Heart right ventricle (tissue), 16 donors: ENCODE data around the gene CDK5RAP2. TPM values are rescaled to one million over a fixed set of nuclear protein-coding genes. Genes with fewer than 3 reads are reported as not detected.

ENCODE experiments used
- ATAC-seq, 8 donors: fragments of 200-7000 bp; cut with Tn5 transposase; one replicate each; pipeline ENCODE4 v1.9.1; 2020; ENCODE audit warnings: mild to moderate bottlenecking in 8 of 8, moderate library complexity in 8 of 8, moderate number of reproducible peaks in 1 of 8
- DNase-seq, 2 donors: peaks; one replicate each; pipeline ENCODE4 v3.0.0-alpha.2; 2020
- H3K27ac ChIP-seq, 10 donors: fragments of 200-600 bp; sonication (generic) in 2 of 10; one replicate each; pipeline versions ENCODE4 v1.5.0 to v1.8.0; 2020 to 2022; ENCODE audit warnings: mild to moderate bottlenecking in 3 of 10
- H3K27me3 ChIP-seq, 7 donors: fragments of 200-600 bp; one replicate each; pipeline ENCODE4 v1.8.0; 2021 to 2022; ENCODE audit warnings: mild to moderate bottlenecking in 2 of 7
- H3K36me3 ChIP-seq, 9 donors: fragments of 200-600 bp; sonication (generic) in 1 of 9; one replicate each; pipeline versions ENCODE4 v1.5.0 to v1.8.0; 2020 to 2022; ENCODE audit warnings: mild to moderate bottlenecking in 2 of 9
- H3K4me1 ChIP-seq, 9 donors: fragments of 200-600 bp; sonication (generic) in 1 of 9; one replicate each; pipeline versions ENCODE4 v1.5.0 to v1.8.0; 2020 to 2022; ENCODE audit warnings: mild to moderate bottlenecking in 4 of 9
- H3K4me3 ChIP-seq, 10 donors: fragments of 200-600 bp; sonication (generic) in 2 of 10; one replicate each; pipeline versions ENCODE4 v1.5.0 to v1.8.0; 2020 to 2022; ENCODE audit warnings: mild to moderate bottlenecking in 7 of 10, moderate library complexity in 2 of 10
- H3K9me3 ChIP-seq, 11 donors: fragments of 200-600 bp in 10 of 11; sonication (generic) in 2 of 11; one replicate each; pipeline versions ENCODE4 v1.5.0 to v1.8.0; 2013 to 2022; ENCODE audit warnings: mild to moderate bottlenecking in 2 of 11, control low read depth in 1 of 11, moderate library complexity in 1 of 11
- WGBS, 2 donors: extraction: QIAGEN DNeasy Blood & Tissue Kit; methylation state at CpG; one replicate each; pipeline ENCODE4 v1.1.7; 2013; ENCODE audit warnings: inconsistent platforms in 1 of 2; 5-methylcytosine and 5-hydroxymethylcytosine counted together
- intact Hi-C, 10 donors: fragments of 100-400 bp; cut with DNase I; formaldehyde crosslinking; loops; one replicate each; pipeline versions ENCODE4 v1.11.1 to v1.14.2; 2022
- polyA plus RNA-seq, 2 donors: library from polyadenylated mRNA; stranded (reverse); fragments of 200-250 nt; gene quantifications; one replicate each; pipeline ENCODE4 v1.2.3, GENCODE V29; 2013
- total RNA-seq, 10 donors: library from RNA; stranded (reverse); fragmentation: NEBNext Ultra II Directional in 3 of 10; extraction: Animal tissue kit (Norgen Biotek cat#: 25700) in 3 of 10; gene quantifications; one replicate each; pipeline versions ENCODE4 v1.2.1 to v1.2.4, GENCODE V29; 2021 to 2023
- TF ChIP-seq, protein P1 (sequence below), 9 donors: fragments of 200-600 bp; sonication (generic) in 2 of 9; IDR thresholded peaks; one replicate each; pipeline versions ENCODE4 v1.5.0 to v1.8.0; 2021 to 2022; ENCODE audit warnings: antibody characterized with exemption in 9 of 9, mild to moderate bottlenecking in 5 of 9, moderate library complexity in 1 of 9
- donor health status: Arrhythmogenic right ventricular cardiomyopathy.
- donor health status: ischemic (EF 13 %, LVEDD 7.1; RV severe dilation, severe dysfunction).
- donor health status: healthy with polysubstance abuse.
- donor health status: DM: no; HTN: yes; CAD: no.
- donor health status: DM: no; HTN: no; CAD: no.
- donor health status: ischemic (EF 25% LVEDD 6.9; RV normal size, moderate dysfunction).
- donor health status: ischemic (EF 25% LVEDD 5.7; RV mildly dilated, moderate dysfunction).
- donor health status: healthy.
- donor health status: DM: yes; HTN: yes; CAD: no.
- donor health status: Ischemic cardiomyopathy.
- donor health status: ischemic (EF 35%, LVEDD 5.7; RV mildly dilated, moderate dysfunction).
- donor health status: nonischemic (EF 11% LVEDD 7.7; RV severe dilation, severe dysfunction).
- donor health status: DM: yes; HTN: yes; CAD: no.
- donor health status: PGD.
- donor health status: ischemic (EF 29% LVEDD 5.4; RV normal size, mild dysfunction).
- donor health status: nonischemic (EF 23%, LVEDD 6.1; RV moderate dilation, normal function).

The CDK5RAP2 gene
- total and polyA plus RNA-seq, 12 donors: 21.6 to 80.1 (median 53.4) TPM

DNA sequence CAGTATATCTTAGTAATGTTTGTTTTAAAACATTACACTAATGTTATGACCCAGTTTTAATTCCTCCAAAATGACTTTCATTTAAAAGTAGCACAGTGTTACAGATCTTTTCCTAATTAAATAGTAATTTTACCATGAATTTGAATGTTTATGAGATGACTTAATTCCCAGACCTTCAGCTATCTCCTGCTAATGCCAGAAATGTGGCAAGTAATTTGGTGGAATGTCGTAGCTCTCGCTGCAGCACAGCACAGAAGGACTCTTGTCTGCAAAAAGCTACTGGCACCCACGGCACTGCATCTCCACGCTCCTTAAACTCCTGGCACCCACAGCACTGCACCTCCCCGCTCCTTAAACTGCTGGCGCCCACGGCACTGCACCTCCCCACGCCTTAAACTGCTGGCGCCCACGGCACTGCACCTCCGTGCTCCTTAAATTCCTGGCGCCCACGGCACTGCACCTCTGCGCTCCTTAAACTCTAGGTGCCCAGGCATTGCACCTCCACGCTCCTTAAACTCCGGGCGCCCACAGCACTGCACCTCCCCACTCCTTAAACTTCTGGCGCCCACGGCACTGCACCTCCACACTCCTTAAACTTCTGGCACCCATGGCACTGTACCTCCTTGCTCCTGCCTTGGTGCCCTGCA, 163.1 kb downstream of the CDK5RAP2 start:
- Histone ChIP-seq H3K36me3 (peaks cover 0 to 81% (median 13%) of the 10 kb centered on the region in 9 donors), H3K4me3 (no peak overlapping the region), H3K27me3 (no peaks in the 10 kb centered on the region), H3K9me3 (no peaks in the 10 kb centered on the region), H3K27ac (no peak overlapping the region), H3K4me1 (peaks cover 0 to 13% (median 8%) of the 10 kb centered on the region in 9 donors)
- intact Hi-C loops: no loop called here
- TF ChIP-seq, protein P1, sequence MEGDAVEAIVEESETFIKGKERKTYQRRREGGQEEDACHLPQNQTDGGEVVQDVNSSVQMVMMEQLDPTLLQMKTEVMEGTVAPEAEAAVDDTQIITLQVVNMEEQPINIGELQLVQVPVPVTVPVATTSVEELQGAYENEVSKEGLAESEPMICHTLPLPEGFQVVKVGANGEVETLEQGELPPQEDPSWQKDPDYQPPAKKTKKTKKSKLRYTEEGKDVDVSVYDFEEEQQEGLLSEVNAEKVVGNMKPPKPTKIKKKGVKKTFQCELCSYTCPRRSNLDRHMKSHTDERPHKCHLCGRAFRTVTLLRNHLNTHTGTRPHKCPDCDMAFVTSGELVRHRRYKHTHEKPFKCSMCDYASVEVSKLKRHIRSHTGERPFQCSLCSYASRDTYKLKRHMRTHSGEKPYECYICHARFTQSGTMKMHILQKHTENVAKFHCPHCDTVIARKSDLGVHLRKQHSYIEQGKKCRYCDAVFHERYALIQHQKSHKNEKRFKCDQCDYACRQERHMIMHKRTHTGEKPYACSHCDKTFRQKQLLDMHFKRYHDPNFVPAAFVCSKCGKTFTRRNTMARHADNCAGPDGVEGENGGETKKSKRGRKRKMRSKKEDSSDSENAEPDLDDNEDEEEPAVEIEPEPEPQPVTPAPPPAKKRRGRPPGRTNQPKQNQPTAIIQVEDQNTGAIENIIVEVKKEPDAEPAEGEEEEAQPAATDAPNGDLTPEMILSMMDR (IDR thresholded peaks at IDR 0.05): no peak
- DNase-seq: no peak
- no peak for ATAC-seq
- WGBS, 2 donors: 92 to 93% methylated on average over 19 of the region's 19 CpGs

DNA sequence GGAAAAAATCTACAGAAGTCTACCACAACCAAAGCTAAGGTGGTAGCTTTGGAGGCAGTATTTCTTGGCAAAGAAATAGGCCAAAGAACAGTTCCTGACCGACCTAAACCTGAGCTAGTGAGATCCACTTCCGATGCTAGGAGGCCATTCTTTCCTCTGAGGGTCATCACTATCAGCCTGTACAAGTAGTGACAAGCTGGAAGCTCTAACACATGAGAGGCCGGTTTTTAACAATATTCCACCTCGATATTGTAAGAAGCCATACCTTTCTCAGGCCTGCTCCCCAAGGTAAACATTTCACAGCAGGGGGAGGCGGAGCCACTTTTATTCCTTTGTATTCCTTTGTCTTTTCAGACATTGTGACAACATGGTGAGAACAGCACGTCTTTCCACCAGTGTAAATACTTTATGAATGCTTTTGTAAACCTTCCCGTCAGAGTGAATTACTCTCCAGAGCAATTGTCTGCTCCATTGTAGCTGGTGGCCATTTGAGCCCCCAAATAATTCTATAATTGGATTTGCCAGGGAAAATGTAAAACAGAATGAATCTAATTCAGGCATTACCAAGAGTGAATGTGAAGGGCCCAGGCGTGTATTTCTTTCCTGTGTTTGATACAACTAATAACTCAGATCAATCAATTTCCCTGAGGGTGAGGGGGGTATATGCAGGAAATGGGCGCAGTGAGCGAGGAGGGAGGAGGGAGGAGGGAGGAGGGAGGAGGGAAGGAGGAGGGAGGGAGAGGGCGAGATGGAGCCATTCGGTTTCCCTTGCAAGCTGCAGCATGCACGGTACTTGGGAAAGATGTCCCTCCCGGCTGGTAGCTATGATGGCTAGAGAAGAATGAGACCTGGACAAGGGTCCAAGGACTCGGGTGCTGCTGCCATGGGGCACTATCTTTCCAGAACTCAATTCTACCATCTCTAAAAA, 166.6 kb downstream of the CDK5RAP2 start:
- peaks cover 0 to 80% (median 18%) of the 10 kb centered on the region in 9 donors for H3K36me3 ChIP-seq
- ATAC-seq (no peak), DNase-seq (no peak)
- H3K9me3 ChIP-seq: no peaks in the 10 kb centered on the region
- no peaks in the 10 kb centered on the region for H3K27me3 ChIP-seq
- 93 to 95% methylated on average over 14 to 15 of the region's 15 CpGs for WGBS, 2 donors
- H3K27ac ChIP-seq: peak overlapping the region in 1 of 10 donors; percentile 52
- no peak overlapping the region for H3K4me3 ChIP-seq
- peaks cover 4 to 33% (median 20%) of the 10 kb centered on the region in 9 donors for H3K4me1 ChIP-seq
- TF ChIP-seq, protein P1 (IDR thresholded peaks at IDR 0.05): no peak
- intact Hi-C loops: no loop called here

DNA sequence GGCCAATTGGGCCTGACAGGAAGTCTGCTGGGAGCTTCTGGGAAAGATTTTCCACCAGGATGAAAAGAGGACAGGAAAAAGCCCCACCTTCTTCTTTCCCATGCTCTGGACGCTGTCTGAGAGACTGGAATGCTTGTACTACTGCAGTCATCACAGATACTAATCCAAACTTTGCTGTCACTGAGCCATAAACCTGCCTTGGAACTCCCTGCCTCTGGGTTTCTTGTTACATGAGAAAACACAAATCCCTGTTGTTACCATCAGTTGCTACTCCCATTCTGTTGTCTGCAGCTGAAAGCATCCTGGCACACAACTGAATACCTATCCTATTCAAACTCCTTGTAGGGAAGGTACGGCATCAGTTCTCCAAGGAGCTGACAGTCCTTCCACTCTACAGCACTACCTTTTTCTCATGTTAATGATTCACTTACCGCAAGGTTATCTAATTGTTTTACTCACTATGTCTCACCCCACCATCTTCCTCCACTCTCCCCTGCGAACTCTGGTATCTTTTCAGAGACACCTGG, 167.5 kb downstream of the CDK5RAP2 start:
- ATAC-seq (peak; percentile 21 to 69 (median 58)), DNase-seq (no peak)
- H3K4me1 ChIP-seq: peaks cover 4 to 33% (median 20%) of the 10 kb centered on the region in 9 donors
- no peaks in the 10 kb centered on the region for H3K27me3 ChIP-seq
- peaks cover 0 to 82% (median 25%) of the 10 kb centered on the region in 9 donors for H3K36me3 ChIP-seq
- TF ChIP-seq, protein P1 (IDR thresholded peaks at IDR 0.05): no peak
- no peaks in the 10 kb centered on the region for H3K9me3 ChIP-seq
- intact Hi-C loops: no loop called here
- WGBS, 2 donors: 66 to 72% methylated on average over 4 of the region's 4 CpGs
- peak overlapping the region in 8 of 10 donors; percentile 42 to 73 (median 55) for H3K27ac ChIP-seq
- no peak overlapping the region for H3K4me3 ChIP-seq

DNA sequence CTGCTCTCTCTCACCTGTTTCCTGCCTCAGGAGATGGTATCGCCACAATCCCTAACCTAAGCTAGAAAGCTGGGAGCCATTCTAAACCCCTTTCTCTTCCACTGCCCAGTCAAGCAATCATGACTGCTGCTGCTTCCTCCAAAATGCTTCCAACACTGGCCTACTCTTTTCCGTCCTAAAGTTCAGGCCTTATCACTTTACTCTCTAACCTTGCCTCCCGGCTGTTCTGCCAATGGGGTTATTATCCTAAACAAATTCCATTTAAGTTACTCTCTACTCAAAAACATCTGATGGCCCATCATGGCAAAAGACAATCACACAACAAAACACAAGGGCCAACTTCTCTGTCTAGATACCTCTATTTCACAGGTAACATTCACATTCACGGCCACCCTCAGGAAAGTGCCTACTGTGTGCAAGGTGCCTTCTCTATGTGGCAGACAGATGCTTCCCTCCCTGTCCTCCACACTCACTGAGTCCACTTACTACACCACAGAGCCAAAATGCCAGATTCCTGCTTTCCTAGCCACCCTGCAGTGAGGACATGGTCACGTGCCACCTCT, 168.0 kb downstream of the CDK5RAP2 start:
- TF ChIP-seq, protein P1 (IDR thresholded peaks at IDR 0.05): no peak
- ATAC-seq: no peak
- intact Hi-C loops: no loop called here
- Histone ChIP-seq H3K4me1 (peaks cover 4 to 33% (median 20%) of the 10 kb centered on the region in 9 donors), H3K4me3 (no peak overlapping the region), H3K27ac (peak overlapping the region in 8 of 10 donors; percentile 42 to 73 (median 55)), H3K36me3 (peaks cover 0 to 82% (median 25%) of the 10 kb centered on the region in 9 donors), H3K9me3 (no peaks in the 10 kb centered on the region), H3K27me3 (no peaks in the 10 kb centered on the region)
- 75 to 77% methylated on average over 5 of the region's 5 CpGs for WGBS, 2 donors
- no peak for DNase-seq
